Measurements from ENCODE around the gene SERPINA1.

The SERPINA1 gene

DNA sequence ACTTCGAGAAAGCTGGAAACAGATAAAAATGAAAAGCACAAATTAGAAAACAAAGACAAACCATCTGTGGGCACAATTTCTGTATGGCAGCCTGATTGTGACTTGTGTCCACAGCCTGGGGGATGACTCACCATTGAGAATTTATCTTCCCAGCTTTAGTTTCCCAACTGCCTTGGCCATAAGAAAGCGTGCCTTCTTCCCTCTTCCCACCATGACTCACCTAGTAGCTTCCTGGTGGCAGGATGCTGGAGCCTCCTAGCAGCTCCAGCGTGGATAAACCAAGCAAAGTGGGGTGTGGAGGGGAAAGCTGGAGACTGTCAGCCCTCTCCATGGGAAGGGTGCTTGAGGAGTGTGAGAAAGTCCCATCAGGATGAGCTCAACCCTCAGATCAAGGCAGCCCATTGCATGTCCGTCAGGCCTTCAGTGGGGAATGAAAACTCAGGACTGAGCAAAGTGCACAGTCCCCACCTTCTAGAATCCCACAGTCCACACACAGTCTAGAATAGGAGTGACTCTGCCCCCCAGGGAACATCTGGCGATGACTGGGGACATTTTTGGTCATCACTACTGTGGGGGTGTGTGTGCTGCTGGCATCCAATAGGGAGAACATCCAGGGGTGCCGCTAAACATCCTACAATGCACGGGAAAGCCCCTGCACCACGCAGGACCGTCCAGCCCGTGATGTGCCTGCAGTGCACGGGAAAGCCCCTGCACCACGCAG, 42.9 kb downstream of the SERPINA1 start:
- no peak overlapping the region for H3K27ac ChIP-seq
- DNase-seq (ENCODE audit: low spot score) = no peak
- no peak overlapping the region for H3K4me3 ChIP-seq
- TF ChIP-seq, protein P1, sequence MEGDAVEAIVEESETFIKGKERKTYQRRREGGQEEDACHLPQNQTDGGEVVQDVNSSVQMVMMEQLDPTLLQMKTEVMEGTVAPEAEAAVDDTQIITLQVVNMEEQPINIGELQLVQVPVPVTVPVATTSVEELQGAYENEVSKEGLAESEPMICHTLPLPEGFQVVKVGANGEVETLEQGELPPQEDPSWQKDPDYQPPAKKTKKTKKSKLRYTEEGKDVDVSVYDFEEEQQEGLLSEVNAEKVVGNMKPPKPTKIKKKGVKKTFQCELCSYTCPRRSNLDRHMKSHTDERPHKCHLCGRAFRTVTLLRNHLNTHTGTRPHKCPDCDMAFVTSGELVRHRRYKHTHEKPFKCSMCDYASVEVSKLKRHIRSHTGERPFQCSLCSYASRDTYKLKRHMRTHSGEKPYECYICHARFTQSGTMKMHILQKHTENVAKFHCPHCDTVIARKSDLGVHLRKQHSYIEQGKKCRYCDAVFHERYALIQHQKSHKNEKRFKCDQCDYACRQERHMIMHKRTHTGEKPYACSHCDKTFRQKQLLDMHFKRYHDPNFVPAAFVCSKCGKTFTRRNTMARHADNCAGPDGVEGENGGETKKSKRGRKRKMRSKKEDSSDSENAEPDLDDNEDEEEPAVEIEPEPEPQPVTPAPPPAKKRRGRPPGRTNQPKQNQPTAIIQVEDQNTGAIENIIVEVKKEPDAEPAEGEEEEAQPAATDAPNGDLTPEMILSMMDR (IDR thresholded peaks at IDR 0.05) = no peak

DNA sequence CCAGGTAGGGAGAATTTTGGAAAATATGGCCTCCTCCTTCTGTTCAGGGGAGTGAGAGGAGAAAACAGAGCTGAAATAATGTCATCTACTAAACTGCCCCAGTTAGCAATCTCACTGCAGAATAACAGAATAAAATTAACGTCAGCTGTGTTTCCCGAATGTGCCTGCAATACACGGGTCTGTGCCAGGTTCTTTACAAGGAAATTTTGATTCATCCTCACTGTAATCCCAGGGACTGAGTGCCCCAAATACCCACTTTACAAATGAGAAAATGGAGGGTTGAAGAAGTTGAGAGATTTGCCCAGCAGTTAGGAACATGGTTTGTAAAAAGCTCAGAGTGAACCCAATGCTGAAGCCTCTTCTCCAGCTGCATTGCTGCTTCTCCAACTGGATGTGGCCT, 44.0 kb downstream of the SERPINA1 start:
- TF ChIP-seq, protein P1 (IDR thresholded peaks at IDR 0.05) = no peak

DNA sequence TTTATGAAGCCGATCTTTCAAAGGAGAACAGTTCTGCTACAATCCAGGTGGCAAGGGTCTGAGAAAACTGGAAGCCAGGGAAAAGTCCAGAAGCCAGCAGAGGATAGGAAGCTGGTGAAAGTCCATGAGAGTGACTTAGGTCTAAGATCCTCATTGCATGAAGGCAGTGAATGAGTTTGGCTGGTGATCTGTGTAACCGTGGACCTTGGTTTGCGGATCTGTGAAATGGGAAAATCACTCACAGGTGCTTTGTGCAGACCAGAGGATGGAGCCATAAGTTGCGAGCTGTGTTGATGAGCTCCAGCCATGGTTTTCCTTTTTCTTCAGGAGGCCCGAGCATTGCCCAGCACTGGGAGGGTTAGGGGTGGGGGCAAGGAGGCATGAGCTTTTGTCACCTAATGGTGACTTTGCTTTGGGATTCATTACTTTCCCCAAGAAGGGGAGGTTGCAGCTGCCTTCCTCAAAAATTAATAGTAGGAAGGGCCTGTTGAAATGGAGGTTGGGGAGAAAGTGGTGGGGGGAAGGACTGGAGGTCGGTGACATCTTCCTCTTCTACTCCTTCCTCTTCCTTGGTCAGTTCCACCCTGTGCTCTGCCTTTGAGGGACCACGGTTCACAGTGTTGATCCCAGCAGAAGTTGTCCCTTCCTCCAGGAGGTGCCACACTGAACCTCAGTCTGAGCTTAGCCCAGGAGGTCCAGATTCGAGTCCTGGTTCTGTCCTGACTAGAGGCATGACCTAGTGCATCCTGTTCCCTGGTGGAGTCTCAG, 45.0 kb downstream of the SERPINA1 start:
- Histone ChIP-seq H3K27ac (peak overlapping the region in 1 of 2 donors; percentile 38), H3K4me3 (no peak overlapping the region)
- TF ChIP-seq, protein P1 (IDR thresholded peaks at IDR 0.05) = no peak
- DNase-seq (ENCODE audit: low spot score) = no peak

More for the DNA sequence above, 44.0 kb downstream of the SERPINA1 start:
- Histone ChIP-seq H3K4me3 (no peak overlapping the region), H3K27ac (peak overlapping the region in 1 of 2 donors; percentile 38)
- DNase-seq (ENCODE audit: low spot score) = no peak

DNA sequence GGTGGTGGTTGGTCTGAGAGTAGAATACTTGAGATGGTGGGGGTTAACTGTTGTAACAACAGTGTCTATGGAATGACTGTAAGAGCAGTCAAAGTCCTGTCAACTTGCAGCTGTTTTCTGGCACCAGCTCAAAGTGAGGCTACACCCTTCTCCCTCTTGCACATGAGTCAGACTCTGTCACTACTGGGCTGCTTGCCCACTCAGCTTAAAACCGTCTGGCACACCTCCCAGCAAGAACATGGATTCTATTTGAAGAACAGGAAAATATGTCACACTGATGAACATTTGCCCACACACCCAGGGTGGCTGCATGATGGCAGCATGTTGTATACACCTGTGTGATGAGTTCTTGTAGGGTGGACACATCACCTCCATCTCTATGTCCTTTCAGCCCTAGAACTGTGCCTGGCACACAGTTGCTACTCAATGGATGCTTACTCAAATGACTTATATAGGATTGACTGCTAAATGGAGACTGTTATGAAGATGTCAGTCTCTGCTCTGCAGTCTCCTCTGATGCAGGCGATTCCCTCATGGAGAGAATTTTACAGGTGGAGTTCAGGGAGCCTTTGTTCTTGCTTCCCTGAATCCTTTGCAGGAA, 46.0 kb downstream of the SERPINA1 start:
- TF ChIP-seq, protein P1 (IDR thresholded peaks at IDR 0.05) = no peak
- H3K27ac ChIP-seq = peak overlapping the region in 1 of 2 donors; percentile 59
- H3K4me3 ChIP-seq = no peak overlapping the region
- no peak for DNase-seq (ENCODE audit: low spot score)

DNA sequence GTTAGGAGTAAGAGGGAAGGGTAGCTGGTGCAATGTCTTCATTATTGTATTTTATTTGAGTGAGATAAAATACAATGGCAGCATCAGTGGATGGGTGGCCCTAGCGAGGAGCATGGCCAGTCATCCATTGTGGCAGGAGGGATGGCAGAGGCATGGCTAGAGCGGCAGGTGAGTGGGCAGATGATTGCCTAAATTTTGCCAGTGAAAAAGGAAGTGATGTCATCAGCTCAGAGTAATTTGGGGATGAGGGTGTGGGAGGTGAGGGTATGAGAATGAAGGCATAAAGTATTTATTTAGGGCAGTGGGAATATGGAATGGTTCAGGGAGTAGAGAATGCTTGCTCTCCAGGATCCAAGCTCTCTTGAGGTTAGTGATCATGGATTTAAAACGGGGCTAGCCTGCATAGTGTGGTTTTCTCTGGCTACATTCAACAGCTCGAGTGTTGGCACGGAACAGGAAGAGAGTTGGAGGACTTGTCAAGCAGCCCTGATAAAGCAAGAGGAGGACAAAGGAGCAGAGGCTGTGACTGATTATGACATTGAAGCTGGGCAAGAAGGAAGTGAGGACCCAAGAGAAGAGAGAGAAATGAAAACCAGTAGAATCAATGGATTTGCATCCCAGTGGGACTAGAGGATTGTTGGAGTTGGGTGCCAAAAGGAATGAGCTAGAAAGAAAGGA, 46.6 kb downstream of the SERPINA1 start:
- TF ChIP-seq, protein P1 (IDR thresholded peaks at IDR 0.05) = no peak
- H3K4me3 ChIP-seq = no peak overlapping the region
- no peak for DNase-seq (ENCODE audit: low spot score)
- H3K27ac ChIP-seq = peak overlapping the region in 1 of 2 donors; percentile 59

DNA sequence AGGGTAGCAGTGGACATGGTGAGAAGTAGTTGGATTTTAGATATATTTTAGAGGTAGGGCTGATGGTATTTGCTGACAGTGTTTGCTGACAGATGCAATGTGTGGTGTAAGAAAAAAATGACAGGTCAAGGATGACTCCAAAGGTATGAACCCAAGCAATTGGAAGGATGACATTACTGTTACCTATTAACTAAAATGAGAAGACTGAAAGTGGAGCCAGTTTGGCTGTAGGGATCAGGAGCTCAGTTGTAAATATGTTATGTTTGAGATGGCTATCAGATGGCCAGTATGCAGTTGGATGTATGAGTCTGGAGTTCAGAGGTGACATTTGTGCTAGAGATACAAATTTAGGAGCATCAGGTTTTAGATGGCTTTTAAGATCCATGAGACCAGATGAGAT, 47.9 kb downstream of the SERPINA1 start:
- DNase-seq (ENCODE audit: low spot score) = no peak
- Histone ChIP-seq H3K4me3 (no peak overlapping the region), H3K27ac (no peak overlapping the region)
- TF ChIP-seq, protein P1 (IDR thresholded peaks at IDR 0.05) = no peak
